Smooth muscle cell (in vitro differentiated cells): ENCODE data around the gene SORL1. TPM values are rescaled to one million over a fixed set of nuclear protein-coding genes. Genes with fewer than 3 reads are reported as not detected.
A peak's percentile ranks its signal among the peaks of the same experiment; 100 is the strongest.

Experiments used
- DNase-seq: peaks from one replicate; lab custom pipeline; 2025; ENCODE audit not compliant: unreplicated experiment; lab: John Stamatoyannopoulos, UW
- H2AFZ ChIP-seq: fragments of 200-600 bp; sonication (generic); 2 replicates; pipeline ENCODE4 v1.6.0; 2016; ENCODE audit warnings: antibody characterized with exemption, low read depth, mild to moderate bottlenecking
- H3F3A ChIP-seq: fragments of 200-600 bp; sonication (generic); 2 replicates; pipeline ENCODE4 v1.6.0; 2017; ENCODE audit warnings: antibody characterized with exemption, low read depth
- H3K27ac ChIP-seq: fragments of 200-600 bp; sonication (generic); 2 replicates; pipeline ENCODE4 v1.5.1; 2016; ENCODE audit warnings: low read depth, mild to moderate bottlenecking
- H3K27me3 ChIP-seq: fragments of 200-600 bp; sonication (generic); 2 replicates; pipeline ENCODE4 v1.6.1; 2016; ENCODE audit warnings: low read depth, mild to moderate bottlenecking
- H3K36me3 ChIP-seq: fragments of 200-600 bp; sonication (generic); 2 replicates; pipeline ENCODE4 v1.5.1; 2016; ENCODE audit warnings: low read depth
- H3K4me1 ChIP-seq: fragments of 200-600 bp; sonication (generic); 2 replicates; pipeline ENCODE4 v1.5.1; 2016; ENCODE audit warnings: low read depth
- H3K4me2 ChIP-seq: fragments of 200-600 bp; sonication (generic); 2 replicates; pipeline ENCODE4 v1.6.0; 2016; ENCODE audit warnings: mild to moderate bottlenecking
- H3K4me3 ChIP-seq: fragments of 200-600 bp; sonication (generic); 2 replicates; pipeline ENCODE4 v1.5.1; 2016; ENCODE audit warnings: mild to moderate bottlenecking
- H3K79me2 ChIP-seq: fragments of 200-600 bp; sonication (generic); 2 replicates; pipeline ENCODE4 v1.6.0; 2016; ENCODE audit warnings: low read depth, mild to moderate bottlenecking
- H3K9ac ChIP-seq: fragments of 200-600 bp; sonication (generic); 2 replicates; pipeline ENCODE4 v1.6.0; 2016; ENCODE audit warnings: low read depth
- H3K9me3 ChIP-seq: fragments of 200-600 bp; sonication (generic); replicated peaks from 2 replicates; pipeline ENCODE4 v1.5.1; 2016; ENCODE audit warnings: low read depth
- H4K20me1 ChIP-seq: fragments of 200-600 bp; sonication (generic); 2 replicates; pipeline ENCODE4 v1.6.0; 2016; ENCODE audit warnings: low read depth
- WGBS: methylation state at CpG from one replicate; pipeline ENCODE4 v1.1.7; 2016; ENCODE audit warnings: low lambda C conversion rate; 5-methylcytosine and 5-hydroxymethylcytosine counted together
- polyA plus RNA-seq: library from polyadenylated mRNA; unstranded; fragments of >200 nt; fragmentation: Nextera tagmentation; extraction: Ambion mirVana; gene quantifications from 2 replicates; pipeline ENCODE4 v1.2.1, GENCODE V29; 2016
- total RNA-seq: library from RNA; depleted of rRNA; stranded (reverse); fragments of >200 nt; gene quantifications from 2 replicates; pipeline ENCODE4 v1.2.3, GENCODE V29; 2014
- TF ChIP-seq, protein P1 (sequence below): fragments of 200-600 bp; sonication (generic); IDR thresholded peaks from 2 replicates; pipeline ENCODE4 v1.5.1; 2017; ENCODE audit warnings: borderline replicate concordance, mild to moderate bottlenecking, antibody characterized with exemption; ENCODE audit not compliant: insufficient read depth, poor library complexity, severe bottlenecking

Gene SORL1, protein sequence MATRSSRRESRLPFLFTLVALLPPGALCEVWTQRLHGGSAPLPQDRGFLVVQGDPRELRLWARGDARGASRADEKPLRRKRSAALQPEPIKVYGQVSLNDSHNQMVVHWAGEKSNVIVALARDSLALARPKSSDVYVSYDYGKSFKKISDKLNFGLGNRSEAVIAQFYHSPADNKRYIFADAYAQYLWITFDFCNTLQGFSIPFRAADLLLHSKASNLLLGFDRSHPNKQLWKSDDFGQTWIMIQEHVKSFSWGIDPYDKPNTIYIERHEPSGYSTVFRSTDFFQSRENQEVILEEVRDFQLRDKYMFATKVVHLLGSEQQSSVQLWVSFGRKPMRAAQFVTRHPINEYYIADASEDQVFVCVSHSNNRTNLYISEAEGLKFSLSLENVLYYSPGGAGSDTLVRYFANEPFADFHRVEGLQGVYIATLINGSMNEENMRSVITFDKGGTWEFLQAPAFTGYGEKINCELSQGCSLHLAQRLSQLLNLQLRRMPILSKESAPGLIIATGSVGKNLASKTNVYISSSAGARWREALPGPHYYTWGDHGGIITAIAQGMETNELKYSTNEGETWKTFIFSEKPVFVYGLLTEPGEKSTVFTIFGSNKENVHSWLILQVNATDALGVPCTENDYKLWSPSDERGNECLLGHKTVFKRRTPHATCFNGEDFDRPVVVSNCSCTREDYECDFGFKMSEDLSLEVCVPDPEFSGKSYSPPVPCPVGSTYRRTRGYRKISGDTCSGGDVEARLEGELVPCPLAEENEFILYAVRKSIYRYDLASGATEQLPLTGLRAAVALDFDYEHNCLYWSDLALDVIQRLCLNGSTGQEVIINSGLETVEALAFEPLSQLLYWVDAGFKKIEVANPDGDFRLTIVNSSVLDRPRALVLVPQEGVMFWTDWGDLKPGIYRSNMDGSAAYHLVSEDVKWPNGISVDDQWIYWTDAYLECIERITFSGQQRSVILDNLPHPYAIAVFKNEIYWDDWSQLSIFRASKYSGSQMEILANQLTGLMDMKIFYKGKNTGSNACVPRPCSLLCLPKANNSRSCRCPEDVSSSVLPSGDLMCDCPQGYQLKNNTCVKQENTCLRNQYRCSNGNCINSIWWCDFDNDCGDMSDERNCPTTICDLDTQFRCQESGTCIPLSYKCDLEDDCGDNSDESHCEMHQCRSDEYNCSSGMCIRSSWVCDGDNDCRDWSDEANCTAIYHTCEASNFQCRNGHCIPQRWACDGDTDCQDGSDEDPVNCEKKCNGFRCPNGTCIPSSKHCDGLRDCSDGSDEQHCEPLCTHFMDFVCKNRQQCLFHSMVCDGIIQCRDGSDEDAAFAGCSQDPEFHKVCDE (N-terminal part only)
- total RNA-seq (5.8 and 6.0 TPM in 2 replicates), polyA plus RNA-seq (1.2 and 2.0 TPM in 2 replicates)

DNA sequence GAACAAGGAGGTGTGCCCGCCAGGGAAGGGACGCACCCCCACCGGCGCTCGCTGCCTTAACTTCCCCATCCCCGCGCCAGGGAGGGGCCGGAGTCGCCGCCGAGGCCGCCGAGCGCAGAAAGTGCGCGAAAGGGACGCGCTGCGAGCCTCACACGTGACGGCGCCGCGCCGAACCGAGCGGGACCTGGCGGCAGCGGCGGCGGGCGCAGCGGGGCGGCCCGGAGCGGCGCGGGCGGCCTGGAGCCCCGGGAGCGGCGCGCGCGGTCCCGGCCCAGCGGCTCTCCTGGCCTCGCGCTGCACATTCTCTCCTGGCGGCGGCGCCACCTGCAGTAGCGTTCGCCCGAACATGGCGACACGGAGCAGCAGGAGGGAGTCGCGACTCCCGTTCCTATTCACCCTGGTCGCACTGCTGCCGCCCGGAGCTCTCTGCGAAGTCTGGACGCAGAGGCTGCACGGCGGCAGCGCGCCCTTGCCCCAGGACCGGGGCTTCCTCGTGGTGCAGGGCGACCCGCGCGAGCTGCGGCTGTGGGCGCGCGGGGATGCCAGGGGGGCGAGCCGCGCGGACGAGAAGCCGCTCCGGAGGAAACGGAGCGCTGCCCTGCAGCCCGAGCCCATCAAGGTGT, at the start of gene SORL1:
TSS of gene SORL1 (plus strand) at position 329 of the 623 bp plus-strand sequence. CDS start at position 347, 18 bp downstream.
- Histone ChIP-seq H3K9ac (no peak within 1 kb of the TSS), H3K27me3 (peaks cover 8% of the 10 kb centered on the region), H3F3A (no peaks in the 10 kb centered on the region), H3K4me1 (peaks cover 11% of the 10 kb centered on the region), H3K4me2 (peak within 1 kb of the TSS; percentile 94), H3K4me3 (peak within 1 kb of the TSS; percentile 86), H3K79me2 (no peaks in the 10 kb centered on the region), H4K20me1 (no peaks in the 10 kb centered on the region), H3K9me3 (no peaks in the 10 kb centered on the region), H3K27ac (no peak within 1 kb of the TSS), H2AFZ (peak within 1 kb of the TSS; percentile 98), H3K36me3 (no peaks in the 10 kb centered on the region)
- TF ChIP-seq, protein P1, sequence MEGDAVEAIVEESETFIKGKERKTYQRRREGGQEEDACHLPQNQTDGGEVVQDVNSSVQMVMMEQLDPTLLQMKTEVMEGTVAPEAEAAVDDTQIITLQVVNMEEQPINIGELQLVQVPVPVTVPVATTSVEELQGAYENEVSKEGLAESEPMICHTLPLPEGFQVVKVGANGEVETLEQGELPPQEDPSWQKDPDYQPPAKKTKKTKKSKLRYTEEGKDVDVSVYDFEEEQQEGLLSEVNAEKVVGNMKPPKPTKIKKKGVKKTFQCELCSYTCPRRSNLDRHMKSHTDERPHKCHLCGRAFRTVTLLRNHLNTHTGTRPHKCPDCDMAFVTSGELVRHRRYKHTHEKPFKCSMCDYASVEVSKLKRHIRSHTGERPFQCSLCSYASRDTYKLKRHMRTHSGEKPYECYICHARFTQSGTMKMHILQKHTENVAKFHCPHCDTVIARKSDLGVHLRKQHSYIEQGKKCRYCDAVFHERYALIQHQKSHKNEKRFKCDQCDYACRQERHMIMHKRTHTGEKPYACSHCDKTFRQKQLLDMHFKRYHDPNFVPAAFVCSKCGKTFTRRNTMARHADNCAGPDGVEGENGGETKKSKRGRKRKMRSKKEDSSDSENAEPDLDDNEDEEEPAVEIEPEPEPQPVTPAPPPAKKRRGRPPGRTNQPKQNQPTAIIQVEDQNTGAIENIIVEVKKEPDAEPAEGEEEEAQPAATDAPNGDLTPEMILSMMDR = peak; percentile 60
- peak; percentile 20 for DNase-seq
- WGBS = under 1% methylated on average over 59 of the region's 89 CpGs

- no peaks in the 10 kb centered on the region for H3K27me3 ChIP-seq
- no peaks in the 10 kb centered on the region for H3K9me3 ChIP-seq
- H3K4me2 ChIP-seq = no peak overlapping the region
- no peak overlapping the region for H3K4me3 ChIP-seq
- H3K9ac ChIP-seq = no peak overlapping the region
- no peaks in the 10 kb centered on the region for H3K4me1 ChIP-seq
- DNase-seq = no peak
- no peak overlapping the region for H2AFZ ChIP-seq
- H3K27ac ChIP-seq = no peak overlapping the region
- TF ChIP-seq, protein P1 = no peak
- no peaks in the 10 kb centered on the region for H4K20me1 ChIP-seq
- H3K79me2 ChIP-seq = no peaks in the 10 kb centered on the region
- no peaks in the 10 kb centered on the region for H3F3A ChIP-seq
- 86% methylated on average over 1 of the region's 1 CpG for WGBS
- no peaks in the 10 kb centered on the region for H3K36me3 ChIP-seq
Measured at GRCh38 chr11:121405646-121406045, 46.5 kb upstream of the SORL1 start.

GRCh38 chr11:121406291-121406690, 45.8 kb upstream of the SORL1 start:
- H3K9me3 ChIP-seq = no peaks in the 10 kb centered on the region
- WGBS = 68% methylated on average over 2 of the region's 2 CpGs
- H3K4me3 ChIP-seq = no peak overlapping the region
- no peak for DNase-seq
- H3K27me3 ChIP-seq = no peaks in the 10 kb centered on the region
- no peaks in the 10 kb centered on the region for H3F3A ChIP-seq
- H3K4me1 ChIP-seq = no peaks in the 10 kb centered on the region
- TF ChIP-seq, protein P1 = no peak
- H2AFZ ChIP-seq = no peak overlapping the region
- H3K9ac ChIP-seq = no peak overlapping the region
- no peak overlapping the region for H3K27ac ChIP-seq
- H3K36me3 ChIP-seq = no peaks in the 10 kb centered on the region
- H3K4me2 ChIP-seq = no peak overlapping the region
- no peaks in the 10 kb centered on the region for H3K79me2 ChIP-seq
- H4K20me1 ChIP-seq = no peaks in the 10 kb centered on the region
